ENCODE measurements around the gene GBE1.

Gene GBE1

DNA sequence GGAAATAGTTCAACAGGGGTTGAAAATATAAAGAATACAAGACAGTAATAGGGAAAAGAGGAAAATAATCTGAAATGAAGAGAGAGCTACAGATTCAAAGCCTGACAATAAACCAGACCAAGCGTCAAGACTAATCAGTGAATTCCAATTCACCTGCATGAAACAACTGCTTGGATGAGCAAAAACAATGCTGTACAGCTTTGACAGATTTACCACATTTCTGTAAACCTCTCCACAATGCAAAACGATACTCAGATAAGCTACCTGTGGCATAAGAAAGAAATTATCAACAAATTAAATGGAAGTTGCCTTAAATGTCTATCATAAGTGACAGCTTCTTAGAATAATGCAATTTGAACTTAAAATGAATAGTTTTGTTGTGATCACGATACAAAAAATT is 65.4 kb downstream of the GBE1 start:
- DNase-seq: no peak

DNA sequence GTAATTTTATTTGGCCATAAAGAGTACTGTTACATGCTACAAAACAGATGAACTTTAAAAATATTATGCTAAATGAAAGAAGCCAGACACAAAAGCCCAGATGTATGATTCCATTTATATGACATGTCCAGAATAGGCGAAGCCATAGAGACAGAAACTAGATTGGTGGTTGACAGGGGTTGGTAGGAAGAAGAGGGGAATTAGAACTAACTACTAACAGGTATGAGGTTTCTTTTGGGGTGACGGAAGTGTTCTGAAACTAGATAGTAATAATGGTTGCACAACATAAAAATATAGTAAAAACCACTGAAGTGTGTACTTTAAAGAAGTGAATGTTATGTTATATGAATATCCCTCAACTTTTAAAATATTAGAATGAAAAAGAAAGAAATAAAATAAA is 66.1 kb downstream of the GBE1 start:
- DNase-seq: no peak

GRCh38 chr3:81694662-81695061 is 66.8 kb downstream of the GBE1 start:
- no peak for DNase-seq

GRCh38 chr3:81692766-81693165 is 68.7 kb downstream of the GBE1 start:
- DNase-seq: no peak

- DNase-seq: no peak
Observed at GRCh38 chr3:81689617-81690016, 71.8 kb downstream of the GBE1 start.

DNA sequence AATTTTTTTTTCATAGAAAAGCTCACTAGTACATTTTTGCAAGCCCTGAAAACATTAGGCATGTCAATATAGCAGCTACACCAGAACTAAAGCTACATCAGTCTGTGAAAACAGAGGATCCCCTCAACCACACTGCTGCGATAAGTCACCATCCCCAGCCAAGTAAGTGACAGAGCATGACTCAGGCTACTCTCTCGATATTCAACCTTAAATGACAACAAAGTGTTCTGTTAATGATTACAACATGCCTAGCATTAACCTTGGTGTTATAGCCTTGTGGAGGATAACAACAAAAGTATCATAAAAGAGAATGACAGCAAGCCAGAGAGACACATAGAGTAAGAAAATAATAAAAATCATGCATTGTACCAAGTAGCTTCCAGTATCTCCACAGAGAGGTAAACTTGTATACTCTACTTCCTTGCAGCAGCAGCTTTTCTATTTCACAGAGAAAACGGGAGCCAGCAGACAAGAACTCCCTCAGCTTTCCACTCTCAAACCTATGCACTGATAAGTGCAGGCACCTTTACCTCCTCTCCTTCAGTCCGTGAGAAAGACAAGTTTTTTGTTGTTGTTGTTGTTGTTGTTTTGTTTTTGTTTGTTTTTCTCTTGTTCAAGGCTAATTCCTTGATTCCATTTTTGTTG is 76.6 kb downstream of the GBE1 start:
- no peak for DNase-seq

- DNase-seq: no peak
Observed at GRCh38 chr3:81676706-81677456, 84.6 kb downstream of the GBE1 start.

- DNase-seq: no peak
Observed at GRCh38 chr3:81674690-81675089, 86.8 kb downstream of the GBE1 start.

DNA sequence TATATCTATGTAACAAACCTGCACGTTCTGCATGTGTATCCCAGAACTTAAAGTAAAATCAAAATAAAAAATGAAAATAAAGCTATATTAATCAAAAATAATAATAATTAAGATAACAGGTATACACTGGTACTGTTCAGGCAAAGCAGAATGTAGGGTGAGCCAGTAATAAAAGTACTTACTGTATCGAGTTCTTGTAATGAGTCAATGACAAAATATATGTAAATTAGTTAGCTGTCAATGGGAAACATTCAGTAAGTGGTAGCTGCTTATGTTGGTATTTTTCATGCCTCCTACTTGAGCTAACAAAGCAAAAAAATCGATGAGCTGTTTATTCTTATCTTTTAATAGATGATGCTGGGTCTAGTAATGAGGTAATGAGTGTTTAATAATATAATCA is 93.2 kb downstream of the GBE1 start:
- no peak for DNase-seq

DNA sequence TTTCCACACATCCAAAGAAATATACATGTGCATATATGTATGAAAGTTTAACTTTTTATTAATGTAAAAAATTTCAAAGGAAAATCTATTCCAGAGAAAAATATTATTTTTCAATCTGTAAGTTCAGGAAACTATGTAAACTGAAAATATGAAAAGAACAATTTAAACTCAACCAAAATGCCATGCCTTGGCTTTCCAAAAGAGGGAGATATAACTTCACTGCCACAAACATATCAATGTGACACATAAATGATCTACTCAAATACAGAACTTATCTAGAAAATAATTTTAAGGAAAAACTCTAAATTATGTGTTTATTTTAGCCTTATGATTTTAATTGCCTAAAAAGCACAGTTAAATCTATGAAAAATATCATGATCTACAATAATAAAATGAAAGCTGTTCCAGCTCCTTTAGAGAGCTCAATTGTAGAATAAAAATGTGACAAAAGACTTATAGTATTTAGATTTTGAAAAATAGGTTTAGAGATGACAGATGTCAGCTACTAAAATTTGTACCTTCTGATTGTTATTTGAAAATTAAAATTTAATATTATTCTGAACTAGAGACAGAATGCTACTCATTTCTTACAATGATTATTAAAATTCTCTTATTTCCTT is 94.8 kb downstream of the GBE1 start:
- peak; percentile 14 for DNase-seq

- no peak for DNase-seq
Observed at GRCh38 chr3:81663114-81663513, 98.3 kb downstream of the GBE1 start.

DNA sequence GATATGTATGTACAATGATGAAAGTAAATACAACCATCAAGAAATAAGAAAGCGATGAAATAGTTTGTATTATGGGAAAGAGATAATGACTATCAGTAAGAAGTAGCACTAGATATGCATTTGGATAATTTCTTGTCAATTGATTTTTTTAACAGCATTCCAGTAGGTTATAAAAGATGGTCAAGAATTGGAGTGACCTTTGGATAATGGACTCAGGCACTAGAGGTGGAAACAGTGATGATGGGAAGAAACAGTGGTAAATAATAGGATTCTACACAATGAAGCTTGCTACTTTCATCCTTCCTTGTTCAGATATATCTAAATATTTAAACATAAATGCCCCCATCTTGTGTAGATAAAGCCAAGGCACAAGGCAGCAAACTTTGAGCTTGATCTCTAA is 101.4 kb downstream of the GBE1 start:
- no peak for DNase-seq

- no peak for DNase-seq
Observed at GRCh38 chr3:81658322-81658997, 103.0 kb downstream of the GBE1 start.

DNA sequence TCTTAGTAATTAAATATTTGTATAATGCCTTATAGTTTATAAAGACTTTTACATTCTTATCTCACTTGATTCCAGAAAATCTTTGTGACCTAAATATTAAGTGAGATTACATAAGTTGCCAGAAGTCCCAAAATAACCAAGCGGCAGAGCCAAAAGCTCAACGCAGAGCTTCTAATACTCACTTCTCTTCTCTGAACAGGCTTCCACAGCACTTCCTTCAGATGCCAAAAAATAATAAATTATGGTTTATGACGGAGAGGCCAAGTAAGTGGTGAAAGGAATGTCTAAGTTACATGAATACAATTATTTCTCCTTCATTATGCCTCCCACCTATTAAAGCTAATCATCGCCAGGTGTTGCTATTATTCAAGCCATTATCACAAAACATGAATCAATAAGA is 110.3 kb downstream of the GBE1 start:
- DNase-seq: no peak

DNA sequence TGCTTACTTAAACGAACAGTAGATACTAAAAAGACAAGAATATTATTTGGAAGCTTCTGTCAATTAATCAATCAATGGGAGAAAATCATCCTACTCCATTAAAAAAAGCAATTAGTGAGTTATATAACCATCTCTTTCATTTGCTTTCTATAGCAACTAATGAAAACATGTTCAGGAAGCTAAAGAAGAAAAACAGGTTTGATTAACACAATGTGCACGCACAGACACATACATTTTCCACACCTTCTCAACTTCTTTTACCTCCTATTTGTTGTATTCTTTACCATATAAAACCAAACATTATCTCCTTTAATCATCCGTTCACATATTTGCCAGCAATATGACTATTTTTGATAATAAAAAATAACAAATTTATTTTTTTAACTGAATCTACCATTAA is 111.3 kb downstream of the GBE1 start:
- DNase-seq: no peak

DNA sequence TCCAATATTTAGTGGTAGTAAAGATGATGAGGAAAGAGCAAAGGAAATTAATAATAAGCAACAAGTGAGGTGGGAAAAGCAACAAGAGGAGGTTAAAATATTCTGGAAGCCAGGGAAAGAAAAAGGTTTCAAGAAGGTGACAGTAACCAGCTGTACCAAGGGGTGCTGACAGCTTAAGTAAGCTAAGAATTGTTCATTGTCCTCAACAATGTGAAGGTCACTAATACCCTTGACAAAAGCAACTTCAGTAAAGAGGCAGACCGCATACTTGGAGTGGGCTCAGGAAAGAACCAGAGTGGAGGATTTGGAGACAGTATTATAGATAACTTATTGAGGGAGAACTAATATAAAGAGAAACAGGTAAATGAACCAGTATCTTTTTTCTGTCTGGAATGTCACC is 116.2 kb downstream of the GBE1 start:
- no peak for DNase-seq

GRCh38 chr3:81643721-81644120 is 117.7 kb downstream of the GBE1 start:
- DNase-seq: no peak

- no peak for DNase-seq
Observed at GRCh38 chr3:81638480-81638879, 123.0 kb downstream of the GBE1 start.

GRCh38 chr3:81632659-81633058 is 128.8 kb downstream of the GBE1 start:
- no peak for DNase-seq

DNA sequence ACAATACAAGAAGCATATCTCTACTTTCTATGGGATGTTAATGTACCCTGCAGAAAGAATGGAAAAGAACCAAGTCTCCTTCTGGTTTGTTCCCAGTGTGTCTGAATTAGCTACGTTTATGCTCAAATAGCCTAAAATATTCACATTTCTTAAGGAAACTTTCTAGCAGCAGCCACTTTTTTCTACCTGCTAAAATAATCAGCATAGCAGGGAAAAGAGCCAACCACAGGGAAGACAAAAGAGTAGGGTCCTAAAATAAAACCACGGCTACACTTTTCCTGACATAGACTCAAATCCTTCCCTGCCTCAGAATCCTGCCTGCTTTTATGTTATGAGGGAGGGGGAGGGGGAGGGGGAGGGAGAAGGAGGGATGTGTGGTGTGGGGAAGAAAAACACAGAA is 136.7 kb downstream of the GBE1 start:
- DNase-seq: no peak

DNA sequence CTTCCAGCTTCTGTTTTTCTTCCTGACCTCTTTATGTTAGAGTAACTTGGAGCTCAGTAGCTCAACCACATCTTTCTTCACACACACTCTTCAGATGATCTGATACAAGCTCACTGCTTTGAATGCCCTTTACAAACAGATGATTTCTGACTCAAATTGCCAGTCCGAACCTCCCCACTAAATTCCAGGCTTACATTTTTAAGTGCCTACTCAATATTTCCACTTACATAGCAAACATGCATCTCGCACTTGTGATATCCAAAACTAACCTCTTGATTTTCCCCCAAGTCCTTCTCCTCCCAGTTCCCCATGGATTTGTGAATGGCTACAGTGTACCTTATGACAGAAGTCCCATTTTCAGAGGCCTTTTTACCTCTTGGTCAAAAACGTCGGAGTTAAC is 139.1 kb downstream of the GBE1 start:
- no peak for DNase-seq

GRCh38 chr3:81621277-81621676 is 140.2 kb downstream of the GBE1 start:
- DNase-seq: no peak

DNA sequence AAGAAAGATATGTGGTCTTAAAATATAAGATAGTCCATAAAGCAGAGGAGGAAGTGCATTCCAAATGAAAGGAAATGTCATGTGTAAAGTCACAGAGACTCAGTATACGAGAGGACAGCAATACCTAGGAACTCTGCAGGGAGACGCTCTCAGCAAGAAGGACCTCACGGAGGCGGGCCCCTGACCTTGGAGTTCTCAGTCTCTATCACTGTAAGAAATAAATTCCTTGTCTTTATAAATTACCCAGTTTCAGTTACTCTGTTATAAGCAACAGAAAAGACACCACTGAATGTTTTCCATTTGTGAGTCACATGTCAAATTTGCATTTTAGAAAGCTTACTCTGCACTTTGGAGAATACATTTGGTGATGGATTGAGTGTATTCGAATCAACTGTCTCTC is 140.6 kb downstream of the GBE1 start:
- DNase-seq: no peak

DNA sequence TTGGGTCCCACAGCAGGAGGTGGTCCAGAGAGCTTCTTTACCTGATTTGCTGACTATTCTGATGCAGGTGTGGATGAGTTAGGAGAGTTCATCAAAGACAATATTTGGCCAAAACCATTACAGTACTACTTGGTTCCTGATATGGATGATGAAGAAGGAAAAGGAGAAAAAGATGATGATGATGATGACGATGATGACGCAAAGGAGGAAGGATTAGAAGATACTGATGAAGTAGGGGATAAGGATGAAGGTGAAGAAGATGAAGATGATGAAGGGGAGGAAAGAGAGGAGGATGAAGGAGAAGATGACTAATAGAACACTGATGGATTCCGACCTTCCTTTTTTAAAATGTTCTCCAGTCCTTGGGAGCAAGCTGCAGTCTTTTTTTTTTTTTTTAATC is 148.7 kb downstream of the GBE1 start:
- no peak for DNase-seq
